ENCODE data around the gene PPIB. TPM values are rescaled to one million over a fixed set of nuclear protein-coding genes. Genes with fewer than 3 reads are reported as not detected.

The PPIB gene
- total and polyA plus RNA-seq, 2 experiments from 2014 or later: 398 to 870 TPM

DNA sequence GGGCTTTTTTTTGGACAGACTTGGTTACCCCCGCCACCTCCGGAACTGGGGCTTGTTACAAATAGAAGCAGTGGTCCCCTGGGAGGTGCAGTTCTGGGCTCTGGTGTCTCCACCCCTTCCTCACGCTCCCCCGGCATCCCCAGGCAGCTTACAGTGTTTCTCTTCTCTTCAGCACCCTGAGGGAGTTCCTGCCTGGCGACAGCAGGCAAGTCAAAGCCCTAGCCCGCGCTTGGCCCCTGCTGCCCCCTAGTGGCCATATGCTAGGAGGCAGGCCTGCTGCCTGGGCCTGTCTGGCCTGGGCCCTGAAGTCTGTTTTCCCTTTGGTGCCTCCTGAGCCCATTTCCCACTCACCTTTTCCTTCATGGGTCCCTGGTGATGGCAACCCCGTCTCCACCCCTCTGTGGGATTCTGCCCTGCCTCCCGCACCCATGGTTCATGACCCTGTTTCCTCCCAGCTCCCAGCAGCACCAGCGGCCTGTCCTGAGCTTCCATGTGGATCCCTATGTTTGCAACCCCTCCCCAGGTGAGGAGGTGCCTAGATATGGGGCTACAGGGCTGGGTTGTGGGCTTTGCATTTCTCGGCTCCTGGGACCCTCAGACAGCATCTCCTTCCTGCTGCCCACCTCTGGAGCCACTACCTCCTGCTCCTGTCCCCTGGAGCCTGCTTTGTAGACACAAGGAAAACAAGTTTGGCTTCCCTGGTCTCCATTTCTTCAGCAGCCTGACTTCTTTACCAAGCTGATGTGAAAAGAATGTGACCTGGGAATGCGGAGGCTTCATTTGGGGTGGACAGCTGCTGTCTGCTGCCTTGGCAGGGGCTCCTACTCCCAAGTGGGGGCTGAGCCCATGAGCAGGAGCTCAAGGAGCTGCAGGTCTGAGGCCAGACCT is 9.1 kb downstream of the PPIB start:
- Histone ChIP-seq H4K20me1 (replicated peaks; ENCODE audit: insufficient read depth) (peaks cover 13% of the 10 kb centered on the region; the same call in 1 of the 2 replicates), H2AFZ (no peak overlapping the region), H3F3A (replicated peaks; ENCODE audit: low read depth) (peaks cover 31% of the 10 kb centered on the region), H3K4me2 (peak overlapping the region; percentile 94), H3K9me2 (ENCODE audit: insufficient read depth) (no peaks in the 10 kb centered on the region), H3K4me3 (peak overlapping the region; percentile 82), H3K27ac (ENCODE audit: low read depth) (peak overlapping the region; percentile 89), H3K4me1 (ENCODE audit: insufficient read depth) (peaks cover 13% of the 10 kb centered on the region), H3K79me2 (replicated peaks; ENCODE audit: insufficient read depth) (no peaks in the 10 kb centered on the region), H3K36me3 (ENCODE audit: insufficient read depth) (peaks cover 34% of the 10 kb centered on the region), H3K27me3 (ENCODE audit: insufficient read depth) (peaks cover 18% of the 10 kb centered on the region)
- Mint-ChIP-seq H3K27me3 (ENCODE audit: insufficient read depth, low read depth, poor library complexity) (peaks cover 24% of the 10 kb centered on the region), H3K27ac (no peak overlapping the region), H3K4me3 (peak overlapping the region; percentile 68), H3K9me3 (no peaks in the 10 kb centered on the region; the same call in 2 of the 3 replicates), H3K36me3 (ENCODE audit: low read depth) (peaks cover 41% of the 10 kb centered on the region), H3K4me1 (peaks cover 18% of the 10 kb centered on the region)
- peak; percentile 64 for TF ChIP-seq POLR2AphosphoS5 (IDR thresholded peaks at IDR 0.05; ENCODE audit: low read depth)
- TF ChIP-seq JUNB (IDR thresholded peaks at IDR 0.05; ENCODE audit: unreplicated experiment): no peak
- TF ChIP-seq, protein P1, sequence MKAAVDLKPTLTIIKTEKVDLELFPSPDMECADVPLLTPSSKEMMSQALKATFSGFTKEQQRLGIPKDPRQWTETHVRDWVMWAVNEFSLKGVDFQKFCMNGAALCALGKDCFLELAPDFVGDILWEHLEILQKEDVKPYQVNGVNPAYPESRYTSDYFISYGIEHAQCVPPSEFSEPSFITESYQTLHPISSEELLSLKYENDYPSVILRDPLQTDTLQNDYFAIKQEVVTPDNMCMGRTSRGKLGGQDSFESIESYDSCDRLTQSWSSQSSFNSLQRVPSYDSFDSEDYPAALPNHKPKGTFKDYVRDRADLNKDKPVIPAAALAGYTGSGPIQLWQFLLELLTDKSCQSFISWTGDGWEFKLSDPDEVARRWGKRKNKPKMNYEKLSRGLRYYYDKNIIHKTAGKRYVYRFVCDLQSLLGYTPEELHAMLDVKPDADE (IDR thresholded peaks at IDR 0.05): no peak
- TF ChIP-seq, protein P2, sequence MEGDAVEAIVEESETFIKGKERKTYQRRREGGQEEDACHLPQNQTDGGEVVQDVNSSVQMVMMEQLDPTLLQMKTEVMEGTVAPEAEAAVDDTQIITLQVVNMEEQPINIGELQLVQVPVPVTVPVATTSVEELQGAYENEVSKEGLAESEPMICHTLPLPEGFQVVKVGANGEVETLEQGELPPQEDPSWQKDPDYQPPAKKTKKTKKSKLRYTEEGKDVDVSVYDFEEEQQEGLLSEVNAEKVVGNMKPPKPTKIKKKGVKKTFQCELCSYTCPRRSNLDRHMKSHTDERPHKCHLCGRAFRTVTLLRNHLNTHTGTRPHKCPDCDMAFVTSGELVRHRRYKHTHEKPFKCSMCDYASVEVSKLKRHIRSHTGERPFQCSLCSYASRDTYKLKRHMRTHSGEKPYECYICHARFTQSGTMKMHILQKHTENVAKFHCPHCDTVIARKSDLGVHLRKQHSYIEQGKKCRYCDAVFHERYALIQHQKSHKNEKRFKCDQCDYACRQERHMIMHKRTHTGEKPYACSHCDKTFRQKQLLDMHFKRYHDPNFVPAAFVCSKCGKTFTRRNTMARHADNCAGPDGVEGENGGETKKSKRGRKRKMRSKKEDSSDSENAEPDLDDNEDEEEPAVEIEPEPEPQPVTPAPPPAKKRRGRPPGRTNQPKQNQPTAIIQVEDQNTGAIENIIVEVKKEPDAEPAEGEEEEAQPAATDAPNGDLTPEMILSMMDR (conservative IDR thresholded peaks at IDR 0.05; ENCODE audit: low read depth in 2 of 2): peak; percentile 93 to 98
- DNase-seq (ENCODE audit: low spot score) (peak; percentile 91), ATAC-seq (peak; percentile 74)

DNA sequence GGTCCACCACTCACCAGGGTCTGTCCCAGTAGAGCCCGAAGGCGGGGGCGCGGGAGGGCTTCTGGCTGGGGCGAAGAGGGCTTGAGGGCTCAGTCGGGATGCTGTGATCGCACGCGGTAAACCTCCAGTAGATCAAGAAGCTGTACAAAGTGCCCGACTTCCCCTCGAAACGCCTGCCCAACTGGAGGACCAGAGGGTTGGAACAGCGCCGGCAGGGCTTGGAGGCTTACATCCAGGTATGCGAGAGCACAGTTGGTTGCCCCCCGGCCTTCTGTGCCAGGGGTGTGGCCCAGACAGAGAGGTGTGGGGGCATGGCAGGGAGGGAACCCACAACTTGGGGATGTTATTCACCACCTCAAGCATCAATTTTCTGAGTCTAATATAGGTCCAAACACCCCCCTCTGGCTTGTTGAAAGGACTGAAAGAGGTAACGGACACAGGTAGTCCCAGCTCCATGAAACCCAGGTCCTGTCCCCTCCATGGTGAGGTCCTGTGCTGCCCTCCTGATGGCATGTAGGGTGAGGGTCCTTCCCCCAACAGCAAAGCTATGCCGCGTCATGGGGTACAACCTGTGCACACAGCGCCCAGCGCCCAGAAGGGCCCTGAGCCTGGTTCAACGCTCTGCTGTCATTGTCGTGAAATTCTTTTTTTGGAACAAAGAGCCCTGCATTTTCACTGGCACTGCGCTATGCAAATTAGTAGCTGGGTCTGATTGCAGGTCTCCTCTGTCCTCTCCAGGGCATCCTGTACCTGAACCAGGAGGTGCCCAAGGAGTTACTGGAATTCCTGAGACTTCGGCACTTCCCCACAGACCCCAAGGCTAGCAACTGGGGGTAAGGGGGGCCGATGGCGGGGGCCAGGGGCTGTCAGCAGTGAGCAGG is 10.1 kb downstream of the PPIB start:
- H2AFZ ChIP-seq: peak overlapping the region; percentile 94
- peaks cover 18% of the 10 kb centered on the region for H3K27me3 ChIP-seq (ENCODE audit: insufficient read depth)
- peaks cover 23% of the 10 kb centered on the region for H3K27me3 Mint-ChIP-seq (ENCODE audit: insufficient read depth, low read depth, poor library complexity)
- H3K4me2 ChIP-seq: peak overlapping the region; percentile 94
- peaks cover 28% of the 10 kb centered on the region for H3K36me3 ChIP-seq (ENCODE audit: insufficient read depth)
- H3K27ac ChIP-seq (ENCODE audit: low read depth): no peak overlapping the region
- H3K4me1 Mint-ChIP-seq: peaks cover 18% of the 10 kb centered on the region
- H3K4me3 ChIP-seq: peak overlapping the region; percentile 82
- peaks cover 13% of the 10 kb centered on the region for H3K4me1 ChIP-seq (ENCODE audit: insufficient read depth)
- peaks cover 27% of the 10 kb centered on the region for H3F3A ChIP-seq (replicated peaks; ENCODE audit: low read depth)
- peak overlapping the region; percentile 68 for H3K4me3 Mint-ChIP-seq
- ATAC-seq (peak; percentile 2), DNase-seq (ENCODE audit: low spot score) (peak; percentile 53)
- H3K79me2 ChIP-seq (replicated peaks; ENCODE audit: insufficient read depth): no peaks in the 10 kb centered on the region
- H3K27ac Mint-ChIP-seq: no peak overlapping the region
- H4K20me1 ChIP-seq (replicated peaks; ENCODE audit: insufficient read depth): peaks cover 12% of the 10 kb centered on the region; the same call in 1 of the 2 replicates
- peaks cover 31% of the 10 kb centered on the region for H3K36me3 Mint-ChIP-seq (ENCODE audit: low read depth)
- H3K9me3 Mint-ChIP-seq: no peaks in the 10 kb centered on the region; the same call in 2 of the 3 replicates
- no peaks in the 10 kb centered on the region for H3K9me2 ChIP-seq (ENCODE audit: insufficient read depth)
- TF ChIP-seq, protein P2 (conservative IDR thresholded peaks at IDR 0.05; ENCODE audit: low read depth in 2 of 2): no peak
- TF ChIP-seq STAT1 (IDR thresholded peaks at IDR 0.05; ENCODE audit: unreplicated experiment) (no peak), CREB1 (CRISPR knock-in tag; IDR thresholded peaks at IDR 0.05; ENCODE audit: low read depth) (no peak), POLR2AphosphoS5 (IDR thresholded peaks at IDR 0.05; ENCODE audit: low read depth) (no peak), EZH2 (IDR thresholded peaks at IDR 0.05; ENCODE audit: low read depth, unreplicated experiment) (no peak)
